BE2C (cell line): ENCODE data around the gene MAP3K9.

Experiments used
- DNase-seq: peaks from one replicate; pipeline ENCODE4 v3.0.0-alpha.2; 2020
- H3K27me3 ChIP-seq: fragments of 250-450 bp; sonication (Bioruptor Pico); 2 replicates; pipeline ENCODE4 v1.5.1; 2020; ENCODE audit warnings: mild to moderate bottlenecking
- H3K36me3 ChIP-seq: fragments of 250-450 bp; sonication (Bioruptor Pico); 2 replicates; pipeline ENCODE4 v1.5.1; 2020; ENCODE audit warnings: mild to moderate bottlenecking
- H3K4me1 ChIP-seq: fragments of 250-450 bp; sonication (Bioruptor Pico); 2 replicates; pipeline ENCODE4 v1.5.1; 2020
- H3K4me3 ChIP-seq: 2 replicates; pipeline ENCODE4 v1.5.1; 2011; ENCODE audit warnings: low read depth, low read length
- H3K9me3 ChIP-seq: fragments of 250-450 bp; sonication (Bioruptor Pico); 2 replicates; pipeline ENCODE4 v1.5.1; 2020
- TF ChIP-seq, protein P1 (sequence below): IDR thresholded peaks from 2 replicates; pipeline ENCODE4 v1.5.1; 2012; ENCODE audit warnings: mild to moderate bottlenecking, low read depth, low read length

Gene MAP3K9

DNA sequence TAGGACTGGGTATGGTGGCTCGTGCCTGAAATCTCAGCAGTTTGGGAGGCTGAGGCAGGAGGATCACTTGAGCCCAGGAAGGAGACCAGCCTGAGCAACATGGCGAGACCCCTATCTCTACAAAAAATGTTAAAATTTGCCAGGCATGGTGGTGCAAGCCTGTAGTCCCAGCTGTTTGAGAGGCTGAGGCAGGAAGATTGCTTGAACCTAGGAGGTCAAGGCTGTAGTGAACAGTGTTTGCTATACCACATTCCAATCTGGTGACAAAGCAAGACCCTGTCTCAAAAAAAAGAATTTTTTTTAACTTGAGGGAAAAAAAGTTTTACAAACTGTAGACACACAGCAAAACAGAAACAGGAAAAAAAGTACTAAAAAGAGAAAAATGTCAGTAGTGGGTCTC lies 2.3 kb upstream of the MAP3K9 start:
- TF ChIP-seq, protein P1, sequence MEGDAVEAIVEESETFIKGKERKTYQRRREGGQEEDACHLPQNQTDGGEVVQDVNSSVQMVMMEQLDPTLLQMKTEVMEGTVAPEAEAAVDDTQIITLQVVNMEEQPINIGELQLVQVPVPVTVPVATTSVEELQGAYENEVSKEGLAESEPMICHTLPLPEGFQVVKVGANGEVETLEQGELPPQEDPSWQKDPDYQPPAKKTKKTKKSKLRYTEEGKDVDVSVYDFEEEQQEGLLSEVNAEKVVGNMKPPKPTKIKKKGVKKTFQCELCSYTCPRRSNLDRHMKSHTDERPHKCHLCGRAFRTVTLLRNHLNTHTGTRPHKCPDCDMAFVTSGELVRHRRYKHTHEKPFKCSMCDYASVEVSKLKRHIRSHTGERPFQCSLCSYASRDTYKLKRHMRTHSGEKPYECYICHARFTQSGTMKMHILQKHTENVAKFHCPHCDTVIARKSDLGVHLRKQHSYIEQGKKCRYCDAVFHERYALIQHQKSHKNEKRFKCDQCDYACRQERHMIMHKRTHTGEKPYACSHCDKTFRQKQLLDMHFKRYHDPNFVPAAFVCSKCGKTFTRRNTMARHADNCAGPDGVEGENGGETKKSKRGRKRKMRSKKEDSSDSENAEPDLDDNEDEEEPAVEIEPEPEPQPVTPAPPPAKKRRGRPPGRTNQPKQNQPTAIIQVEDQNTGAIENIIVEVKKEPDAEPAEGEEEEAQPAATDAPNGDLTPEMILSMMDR: no peak
- Histone ChIP-seq H3K27me3 (peaks cover 39% of the 10 kb centered on the region), H3K4me1 (no peaks in the 10 kb centered on the region), H3K36me3 (no peaks in the 10 kb centered on the region), H3K9me3 (no peaks in the 10 kb centered on the region), H3K4me3 (no peak overlapping the region)
- no peak for DNase-seq

DNA sequence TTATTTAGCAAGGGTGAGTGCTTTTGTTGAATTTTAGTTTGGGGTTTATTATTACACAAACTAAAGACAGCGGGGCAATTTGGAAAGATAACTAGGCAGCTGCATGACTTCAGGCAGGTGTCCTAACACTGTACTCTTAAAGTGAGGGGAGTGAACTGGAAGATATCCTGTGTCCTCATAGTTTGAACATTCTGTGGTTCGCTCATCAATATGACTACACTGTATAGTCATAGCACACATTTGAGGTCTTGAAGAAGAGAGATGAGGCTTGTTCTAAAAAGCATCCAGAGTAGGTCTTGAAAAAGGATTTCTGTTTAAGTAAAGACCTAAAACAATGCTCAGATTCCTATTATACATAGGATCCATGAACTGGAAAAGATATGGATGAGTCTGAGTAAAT lies 1.7 kb upstream of the MAP3K9 start:
- Histone ChIP-seq H3K27me3 (peaks cover 40% of the 10 kb centered on the region), H3K9me3 (no peaks in the 10 kb centered on the region), H3K36me3 (no peaks in the 10 kb centered on the region), H3K4me3 (no peak overlapping the region), H3K4me1 (no peaks in the 10 kb centered on the region)
- TF ChIP-seq, protein P1: no peak
- DNase-seq: no peak

DNA sequence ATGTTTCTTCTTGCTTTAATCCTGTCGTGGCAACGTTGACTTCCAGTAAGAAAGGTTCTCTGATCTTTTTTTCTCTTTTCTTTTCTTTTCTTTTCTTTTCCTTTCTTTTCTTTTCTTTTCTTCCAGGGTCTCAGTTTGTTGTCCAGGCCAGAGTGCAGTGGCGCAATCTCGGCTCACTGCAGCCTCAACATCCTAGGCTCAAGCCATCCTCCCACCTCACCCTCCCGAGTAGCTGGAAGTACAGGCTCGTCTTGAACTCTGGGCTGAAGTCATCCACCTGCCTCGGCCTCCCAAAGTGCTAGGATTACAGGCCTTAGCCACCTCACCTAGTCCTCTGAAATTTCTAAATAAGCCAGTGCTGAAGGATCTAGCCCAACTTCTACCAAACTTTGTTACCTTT lies 1.3 kb upstream of the MAP3K9 start:
- Histone ChIP-seq H3K36me3 (no peaks in the 10 kb centered on the region), H3K4me3 (no peak overlapping the region), H3K4me1 (no peaks in the 10 kb centered on the region), H3K27me3 (peaks cover 35% of the 10 kb centered on the region), H3K9me3 (no peaks in the 10 kb centered on the region)
- TF ChIP-seq, protein P1: no peak
- no peak for DNase-seq

DNA sequence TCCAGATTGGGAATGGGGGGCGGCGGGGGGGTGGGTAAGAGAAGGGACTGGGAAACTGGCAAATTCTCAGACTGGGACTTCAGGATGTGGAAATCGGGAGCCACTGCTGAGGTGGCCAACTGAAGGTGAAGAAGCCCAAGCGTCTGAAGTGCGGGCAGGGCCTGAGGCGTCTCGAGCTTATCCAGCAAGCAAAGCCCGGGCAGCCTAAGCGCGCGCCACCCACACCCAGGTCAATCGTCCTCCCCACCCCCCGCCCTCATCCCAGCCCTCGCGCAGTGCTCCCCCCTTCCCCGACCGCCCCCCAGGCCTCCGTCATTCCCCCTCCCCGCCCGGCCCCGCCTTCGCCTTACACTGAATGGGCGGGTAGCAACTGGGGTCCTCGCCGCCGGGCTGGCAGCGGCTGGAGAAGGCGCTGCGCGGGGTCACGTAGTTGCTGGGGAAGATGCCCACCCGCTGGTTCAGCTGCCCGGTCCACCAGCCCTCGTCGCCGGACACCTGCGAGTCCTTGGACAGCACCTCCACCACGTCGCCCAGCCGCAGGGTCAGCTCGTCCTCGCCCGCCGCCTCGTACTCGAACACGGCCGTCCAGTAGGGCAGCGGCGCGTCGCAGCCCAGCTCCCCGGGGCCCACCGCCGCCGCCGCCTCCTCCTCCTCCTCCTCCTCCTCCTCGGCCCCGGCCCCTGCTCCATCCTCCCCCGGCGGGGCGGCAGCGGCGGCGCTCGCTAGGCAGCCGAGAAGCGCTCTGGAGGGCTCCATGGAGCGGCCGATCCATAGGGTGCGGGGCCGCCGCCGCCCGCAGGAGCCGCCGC lies 693 bp downstream of the MAP3K9 start:
- TF ChIP-seq, protein P1: no peak
- peaks cover 26% of the 10 kb centered on the region for H3K27me3 ChIP-seq
- H3K4me1 ChIP-seq: no peaks in the 10 kb centered on the region
- no peaks in the 10 kb centered on the region for H3K36me3 ChIP-seq
- peak; percentile 36 for DNase-seq
- peak overlapping the region; percentile 54 for H3K4me3 ChIP-seq
- no peaks in the 10 kb centered on the region for H3K9me3 ChIP-seq

DNA sequence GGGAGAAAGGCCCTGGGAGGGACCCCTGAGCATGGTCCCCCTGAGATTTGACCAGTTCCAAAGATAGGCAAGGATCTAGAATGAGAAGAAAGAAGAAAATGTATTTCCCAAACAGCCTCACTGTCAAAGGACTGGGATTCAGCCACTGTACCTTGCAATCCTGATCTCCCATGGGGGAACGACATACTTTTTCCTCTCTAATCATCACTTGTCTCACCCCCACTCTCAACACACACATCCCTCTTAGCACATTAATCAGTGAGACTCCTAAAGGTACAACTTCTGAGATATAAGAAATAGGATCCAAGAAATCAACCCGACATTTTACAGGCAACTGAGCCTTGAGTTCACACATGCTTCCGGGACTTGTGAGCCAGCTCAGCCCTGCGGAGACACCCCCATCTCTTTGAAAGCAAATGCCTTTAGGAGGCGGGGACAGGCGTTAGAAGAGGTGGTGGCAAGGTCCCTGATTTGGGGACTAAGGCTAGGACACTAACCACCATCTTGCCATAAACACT lies 1.4 kb downstream of the MAP3K9 start:
- TF ChIP-seq, protein P1: no peak

DNA sequence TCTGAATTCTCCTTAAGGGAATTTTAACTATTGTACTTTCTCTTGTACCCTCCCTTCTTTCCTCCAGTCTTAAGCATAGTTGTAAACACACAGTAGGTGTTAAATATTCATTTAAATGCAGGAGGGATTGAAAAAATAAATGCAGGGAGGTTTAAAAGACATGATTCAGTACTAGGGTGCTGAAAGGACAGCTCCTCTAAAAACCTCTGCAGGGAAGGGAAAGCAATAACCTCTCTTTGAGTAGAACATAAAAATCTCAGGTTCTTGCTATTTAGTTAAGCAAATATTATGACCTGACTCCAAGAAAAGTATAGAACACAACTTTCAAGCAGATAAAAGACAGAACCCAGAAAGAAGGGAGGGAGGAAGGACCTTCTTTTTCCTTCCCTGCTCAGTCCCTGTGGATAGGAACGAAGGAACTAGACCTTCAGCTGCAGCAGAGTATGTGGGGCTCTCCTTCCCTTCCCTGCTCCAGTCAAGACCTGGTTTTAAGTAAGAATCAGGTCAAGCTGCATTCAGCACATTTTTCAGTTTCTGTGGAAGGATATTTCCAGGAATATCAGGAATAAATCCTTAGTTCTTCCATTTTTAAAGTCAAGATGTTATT lies 4.7 kb downstream of the MAP3K9 start:
- no peak for DNase-seq
- Histone ChIP-seq H3K4me1 (no peaks in the 10 kb centered on the region), H3K4me3 (no peak overlapping the region), H3K27me3 (peaks cover 29% of the 10 kb centered on the region), H3K36me3 (no peaks in the 10 kb centered on the region), H3K9me3 (no peaks in the 10 kb centered on the region)
- TF ChIP-seq, protein P1: no peak

More for the DNA sequence above, 1.4 kb downstream of the MAP3K9 start:
- no peaks in the 10 kb centered on the region for H3K4me1 ChIP-seq
- H3K27me3 ChIP-seq: peaks cover 22% of the 10 kb centered on the region
- no peak for DNase-seq
- no peaks in the 10 kb centered on the region for H3K36me3 ChIP-seq
- no peaks in the 10 kb centered on the region for H3K9me3 ChIP-seq
- no peak overlapping the region for H3K4me3 ChIP-seq
